HEK293 (cell line): ENCODE results near the gene WNT1.

Source experiments
- FEZF1 ChIP-seq: fragments of 450-650 bp; formaldehyde crosslinking; IDR thresholded peaks from 2 replicates; pipeline ENCODE4 v1.5.1; 2016; ENCODE audit warnings: missing biosample characterization, missing genetic modification characterization
- GFI1B ChIP-seq: fragments of 450-650 bp; formaldehyde crosslinking; IDR thresholded peaks from 2 replicates; pipeline ENCODE4 v1.5.1; 2016; ENCODE audit warnings: missing biosample characterization, missing genetic modification characterization
- GLI4 ChIP-seq: fragments of 450-650 bp; formaldehyde crosslinking; IDR thresholded peaks from 2 replicates; pipeline ENCODE4 v1.5.1; 2016; ENCODE audit warnings: missing biosample characterization, missing genetic modification characterization
- GLIS1 ChIP-seq: fragments of 450-650 bp; formaldehyde crosslinking; IDR thresholded peaks from 2 replicates; pipeline ENCODE4 v1.5.1; 2016; ENCODE audit warnings: missing biosample characterization, missing genetic modification characterization
- GLIS2 ChIP-seq: fragments of 450-650 bp; formaldehyde crosslinking; IDR thresholded peaks from 2 replicates; pipeline ENCODE4 v1.5.1; 2016; ENCODE audit warnings: missing biosample characterization, missing genetic modification characterization
- HOXA7 ChIP-seq: sonication (generic); formaldehyde crosslinking; IDR thresholded peaks from 2 replicates; pipeline ENCODE4 v1.8.1; 2022; ENCODE audit warnings: missing genetic modification reagents, borderline replicate concordance
- KLF1 ChIP-seq: fragments of 450-650 bp; formaldehyde crosslinking; IDR thresholded peaks from 2 replicates; pipeline ENCODE4 v1.5.1; 2016; ENCODE audit warnings: missing biosample characterization, missing genetic modification characterization
- MYNN ChIP-seq: fragments of 450-650 bp; formaldehyde crosslinking; IDR thresholded peaks from 2 replicates; pipeline ENCODE4 v1.5.1; 2016; ENCODE audit warnings: missing biosample characterization, missing genetic modification characterization, borderline replicate concordance
- PRDM1 ChIP-seq: fragments of 450-650 bp; formaldehyde crosslinking; IDR thresholded peaks from 2 replicates; pipeline ENCODE4; 2016; ENCODE audit warnings: missing biosample characterization, missing genetic modification characterization
- REPIN1 ChIP-seq: fragments of 450-650 bp; formaldehyde crosslinking; IDR thresholded peaks from 2 replicates; pipeline ENCODE4 v1.5.1; 2017; ENCODE audit warnings: missing biosample characterization, missing genetic modification characterization, low read depth
- SCRT1 ChIP-seq: fragments of 450-650 bp; formaldehyde crosslinking; IDR thresholded peaks from 2 replicates; pipeline ENCODE4 v1.5.1; 2016; ENCODE audit warnings: missing biosample characterization, missing genetic modification characterization, borderline replicate concordance
- ZBTB17 ChIP-seq: fragments of 450-650 bp; formaldehyde crosslinking; IDR thresholded peaks from 2 replicates; pipeline ENCODE4 v1.5.1; 2016; ENCODE audit warnings: missing biosample characterization, missing genetic modification characterization
- ZFP69B ChIP-seq: fragments of 450-650 bp; formaldehyde crosslinking; IDR thresholded peaks from 2 replicates; pipeline ENCODE4 v1.5.1; 2016; ENCODE audit warnings: missing biosample characterization, missing genetic modification characterization
- ZNF132 ChIP-seq: fragments of 450-650 bp; formaldehyde crosslinking; IDR thresholded peaks from 2 replicates; pipeline ENCODE4 v1.5.1; 2017; ENCODE audit warnings: missing biosample characterization, missing genetic modification characterization, borderline replicate concordance
- ZNF292 ChIP-seq: fragments of 450-650 bp; formaldehyde crosslinking; IDR thresholded peaks from 2 replicates; pipeline ENCODE4 v1.5.1; 2016; ENCODE audit warnings: low read depth, missing biosample characterization, missing genetic modification characterization, borderline replicate concordance
- ZNF416 ChIP-seq: fragments of 450-650 bp; formaldehyde crosslinking; IDR thresholded peaks from 2 replicates; pipeline ENCODE4 v1.5.1; 2016; ENCODE audit warnings: missing biosample characterization, missing genetic modification characterization
- ZNF548 ChIP-seq: fragments of 450-650 bp; formaldehyde crosslinking; IDR thresholded peaks from 2 replicates; pipeline ENCODE4 v1.5.1; 2016; ENCODE audit warnings: missing biosample characterization, missing genetic modification characterization
- ZNF624 ChIP-seq: fragments of 450-650 bp; formaldehyde crosslinking; IDR thresholded peaks from 2 replicates; pipeline ENCODE4 v1.5.1; 2017; ENCODE audit warnings: missing biosample characterization, missing genetic modification characterization
- ZNF658 ChIP-seq: fragments of 450-650 bp; formaldehyde crosslinking; IDR thresholded peaks from 2 replicates; pipeline ENCODE4; 2016; ENCODE audit warnings: missing biosample characterization, missing genetic modification characterization
- ZNF660 ChIP-seq: fragments of 450-650 bp; IDR thresholded peaks from 2 replicates; pipeline ENCODE4 v1.5.1; 2018; ENCODE audit warnings: missing biosample characterization, mild to moderate bottlenecking, missing genetic modification characterization
- ZNF768 ChIP-seq: fragments of 450-650 bp; formaldehyde crosslinking; IDR thresholded peaks from 2 replicates; pipeline ENCODE4 v1.5.1; 2018; ENCODE audit warnings: missing biosample characterization, mild to moderate bottlenecking, missing genetic modification characterization
- ZNF792 ChIP-seq: fragments of 450-650 bp; formaldehyde crosslinking; IDR thresholded peaks from 2 replicates; pipeline ENCODE4 v1.5.1; 2016; ENCODE audit warnings: missing biosample characterization, missing genetic modification characterization
- ZNF837 ChIP-seq: fragments of 450-650 bp; formaldehyde crosslinking; IDR thresholded peaks from 2 replicates; pipeline ENCODE4 v1.5.1; 2016; ENCODE audit warnings: missing biosample characterization, missing genetic modification characterization
- ZSCAN30 ChIP-seq: fragments of 450-650 bp; IDR thresholded peaks from 2 replicates; pipeline ENCODE4 v1.5.1; 2018; ENCODE audit warnings: missing biosample characterization, mild to moderate bottlenecking, missing genetic modification characterization, moderate library complexity
- TF ChIP-seq, protein P1 (sequence below): fragments of 450-650 bp; formaldehyde crosslinking; IDR thresholded peaks from 2 replicates; pipeline ENCODE4 v1.5.1; 2016; ENCODE audit warnings: missing biosample characterization, missing genetic modification characterization
- TF ChIP-seq, protein P2 (sequence below): fragments of 450-650 bp; formaldehyde crosslinking; IDR thresholded peaks from 2 replicates; pipeline ENCODE4 v1.5.1; 2017; ENCODE audit warnings: missing biosample characterization, missing genetic modification characterization
- TF ChIP-seq, protein P3 (sequence below): fragments of 450-650 bp; formaldehyde crosslinking; IDR thresholded peaks from 2 replicates; pipeline ENCODE4 v1.5.1; 2017; ENCODE audit warnings: missing biosample characterization, missing genetic modification characterization
- TF ChIP-seq, protein P4 (sequence below): fragments of 450-650 bp; formaldehyde crosslinking; IDR thresholded peaks from 2 replicates; pipeline ENCODE4; 2016; ENCODE audit warnings: missing biosample characterization, missing genetic modification characterization
- TF ChIP-seq, protein P5 (sequence below): fragments of 450-650 bp; formaldehyde crosslinking; IDR thresholded peaks from 2 replicates; pipeline ENCODE4 v1.5.1; 2016; ENCODE audit warnings: missing biosample characterization, missing genetic modification characterization, low read depth

The WNT1 gene

DNA sequence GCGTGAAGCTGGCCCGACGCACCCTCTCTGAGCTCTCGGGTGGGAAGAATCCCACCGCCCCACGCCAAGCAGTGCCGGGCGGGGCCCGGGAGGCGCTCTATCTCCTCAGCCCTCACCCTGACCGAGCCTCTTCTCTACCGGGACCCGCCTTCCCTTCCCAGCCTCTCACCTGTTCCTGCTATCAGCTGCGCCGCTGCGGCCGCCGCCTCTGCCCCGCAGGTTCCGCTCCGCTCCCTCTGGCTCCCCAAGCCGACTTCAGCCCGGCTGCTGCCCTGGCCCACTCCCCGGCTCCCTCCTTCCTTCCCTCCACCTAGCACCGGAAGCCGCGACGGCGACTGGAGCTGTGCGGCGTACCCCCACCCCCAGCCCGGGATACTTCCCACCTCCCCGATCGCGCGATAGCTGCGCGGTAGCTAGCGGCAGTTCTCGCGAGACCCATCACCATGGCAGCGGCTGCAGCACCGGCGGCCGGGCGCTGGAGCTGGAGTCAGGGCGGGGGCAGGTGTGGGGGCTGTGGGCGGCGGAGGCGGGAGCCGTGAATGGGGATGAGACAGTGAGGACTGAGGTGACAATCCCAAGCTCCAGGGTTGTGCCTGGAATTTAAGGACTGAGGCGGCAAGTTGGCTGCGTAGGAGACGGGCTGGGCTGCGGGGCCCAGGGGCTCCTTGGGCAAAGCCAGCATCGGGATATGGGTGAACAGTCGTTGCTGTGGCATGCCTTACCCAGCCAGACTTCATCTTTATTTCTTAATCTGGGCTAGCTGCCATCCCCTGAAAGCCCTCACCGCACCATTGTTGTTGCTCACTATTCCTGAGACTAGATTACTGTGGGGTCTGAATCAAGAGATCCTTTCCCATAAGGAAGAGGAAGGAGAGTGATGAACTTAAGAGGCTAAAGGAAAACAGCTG, 20.7 kb upstream of the WNT1 start, which contains the start of gene ARF3 (continued):
- TF ChIP-seq FEZF1 (no peak; the same call in 1 of the 2 replicates), MYNN (tag by site-specific recombination) (0 out of 2 replicates have a peak, but pooled peaks have one; percentile 31), ZNF416 (tag by site-specific recombination) (no peak), ZNF658 (tag by site-specific recombination) (no peak), PRDM1 (tag by site-specific recombination) (no peak), GLI4 (tag by site-specific recombination) (no peak), KLF1 (no peak), ZNF768 (no peak), ZNF837 (tag by site-specific recombination) (no peak), ZNF660 (no peak), REPIN1 (0 out of 2 replicates have a peak, but pooled peaks have one; percentile 70), ZNF292 (tag by site-specific recombination) (no peak), GLIS1 (tag by site-specific recombination) (peak; percentile 41), GFI1B (tag by site-specific recombination) (no peak), ZFP69B (0 out of 2 replicates have a peak, but pooled peaks have one; percentile 11), ZNF624 (tag by site-specific recombination) (no peak), ZNF792 (tag by site-specific recombination) (no peak), HOXA7 (CRISPR knock-in tag) (no peak), SCRT1 (tag by site-specific recombination) (no peak), ZBTB17 (peak; percentile 79), GLIS2 (tag by site-specific recombination) (no peak; the same call in 1 of the 2 replicates), ZSCAN30 (tag by site-specific recombination) (no peak; the same call in 1 of the 2 replicates), ZNF548 (peak; percentile 29; the same call in 1 of the 2 replicates), ZNF132 (tag by site-specific recombination) (no peak)
- TF ChIP-seq, protein P1, sequence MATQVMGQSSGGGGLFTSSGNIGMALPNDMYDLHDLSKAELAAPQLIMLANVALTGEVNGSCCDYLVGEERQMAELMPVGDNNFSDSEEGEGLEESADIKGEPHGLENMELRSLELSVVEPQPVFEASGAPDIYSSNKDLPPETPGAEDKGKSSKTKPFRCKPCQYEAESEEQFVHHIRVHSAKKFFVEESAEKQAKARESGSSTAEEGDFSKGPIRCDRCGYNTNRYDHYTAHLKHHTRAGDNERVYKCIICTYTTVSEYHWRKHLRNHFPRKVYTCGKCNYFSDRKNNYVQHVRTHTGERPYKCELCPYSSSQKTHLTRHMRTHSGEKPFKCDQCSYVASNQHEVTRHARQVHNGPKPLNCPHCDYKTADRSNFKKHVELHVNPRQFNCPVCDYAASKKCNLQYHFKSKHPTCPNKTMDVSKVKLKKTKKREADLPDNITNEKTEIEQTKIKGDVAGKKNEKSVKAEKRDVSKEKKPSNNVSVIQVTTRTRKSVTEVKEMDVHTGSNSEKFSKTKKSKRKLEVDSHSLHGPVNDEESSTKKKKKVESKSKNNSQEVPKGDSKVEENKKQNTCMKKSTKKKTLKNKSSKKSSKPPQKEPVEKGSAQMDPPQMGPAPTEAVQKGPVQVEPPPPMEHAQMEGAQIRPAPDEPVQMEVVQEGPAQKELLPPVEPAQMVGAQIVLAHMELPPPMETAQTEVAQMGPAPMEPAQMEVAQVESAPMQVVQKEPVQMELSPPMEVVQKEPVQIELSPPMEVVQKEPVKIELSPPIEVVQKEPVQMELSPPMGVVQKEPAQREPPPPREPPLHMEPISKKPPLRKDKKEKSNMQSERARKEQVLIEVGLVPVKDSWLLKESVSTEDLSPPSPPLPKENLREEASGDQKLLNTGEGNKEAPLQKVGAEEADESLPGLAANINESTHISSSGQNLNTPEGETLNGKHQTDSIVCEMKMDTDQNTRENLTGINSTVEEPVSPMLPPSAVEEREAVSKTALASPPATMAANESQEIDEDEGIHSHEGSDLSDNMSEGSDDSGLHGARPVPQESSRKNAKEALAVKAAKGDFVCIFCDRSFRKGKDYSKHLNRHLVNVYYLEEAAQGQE (tag by site-specific recombination) = no peak
- TF ChIP-seq, protein P2, sequence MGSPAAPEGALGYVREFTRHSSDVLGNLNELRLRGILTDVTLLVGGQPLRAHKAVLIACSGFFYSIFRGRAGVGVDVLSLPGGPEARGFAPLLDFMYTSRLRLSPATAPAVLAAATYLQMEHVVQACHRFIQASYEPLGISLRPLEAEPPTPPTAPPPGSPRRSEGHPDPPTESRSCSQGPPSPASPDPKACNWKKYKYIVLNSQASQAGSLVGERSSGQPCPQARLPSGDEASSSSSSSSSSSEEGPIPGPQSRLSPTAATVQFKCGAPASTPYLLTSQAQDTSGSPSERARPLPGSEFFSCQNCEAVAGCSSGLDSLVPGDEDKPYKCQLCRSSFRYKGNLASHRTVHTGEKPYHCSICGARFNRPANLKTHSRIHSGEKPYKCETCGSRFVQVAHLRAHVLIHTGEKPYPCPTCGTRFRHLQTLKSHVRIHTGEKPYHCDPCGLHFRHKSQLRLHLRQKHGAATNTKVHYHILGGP (tag by site-specific recombination) = no peak
- TF ChIP-seq, protein P3, sequence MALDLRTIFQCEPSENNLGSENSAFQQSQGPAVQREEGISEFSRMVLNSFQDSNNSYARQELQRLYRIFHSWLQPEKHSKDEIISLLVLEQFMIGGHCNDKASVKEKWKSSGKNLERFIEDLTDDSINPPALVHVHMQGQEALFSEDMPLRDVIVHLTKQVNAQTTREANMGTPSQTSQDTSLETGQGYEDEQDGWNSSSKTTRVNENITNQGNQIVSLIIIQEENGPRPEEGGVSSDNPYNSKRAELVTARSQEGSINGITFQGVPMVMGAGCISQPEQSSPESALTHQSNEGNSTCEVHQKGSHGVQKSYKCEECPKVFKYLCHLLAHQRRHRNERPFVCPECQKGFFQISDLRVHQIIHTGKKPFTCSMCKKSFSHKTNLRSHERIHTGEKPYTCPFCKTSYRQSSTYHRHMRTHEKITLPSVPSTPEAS = no peak
- TF ChIP-seq, protein P4, sequence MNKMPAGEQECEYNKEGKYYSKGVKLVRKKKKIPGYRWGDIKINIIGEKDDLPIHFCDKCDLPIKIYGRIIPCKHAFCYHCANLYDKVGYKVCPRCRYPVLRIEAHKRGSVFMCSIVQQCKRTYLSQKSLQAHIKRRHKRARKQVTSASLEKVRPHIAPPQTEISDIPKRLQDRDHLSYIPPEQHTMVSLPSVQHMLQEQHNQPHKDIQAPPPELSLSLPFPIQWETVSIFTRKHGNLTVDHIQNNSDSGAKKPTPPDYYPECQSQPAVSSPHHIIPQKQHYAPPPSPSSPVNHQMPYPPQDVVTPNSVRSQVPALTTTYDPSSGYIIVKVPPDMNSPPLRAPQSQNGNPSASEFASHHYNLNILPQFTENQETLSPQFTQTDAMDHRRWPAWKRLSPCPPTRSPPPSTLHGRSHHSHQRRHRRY (tag by site-specific recombination) = no peak
- TF ChIP-seq, protein P5, sequence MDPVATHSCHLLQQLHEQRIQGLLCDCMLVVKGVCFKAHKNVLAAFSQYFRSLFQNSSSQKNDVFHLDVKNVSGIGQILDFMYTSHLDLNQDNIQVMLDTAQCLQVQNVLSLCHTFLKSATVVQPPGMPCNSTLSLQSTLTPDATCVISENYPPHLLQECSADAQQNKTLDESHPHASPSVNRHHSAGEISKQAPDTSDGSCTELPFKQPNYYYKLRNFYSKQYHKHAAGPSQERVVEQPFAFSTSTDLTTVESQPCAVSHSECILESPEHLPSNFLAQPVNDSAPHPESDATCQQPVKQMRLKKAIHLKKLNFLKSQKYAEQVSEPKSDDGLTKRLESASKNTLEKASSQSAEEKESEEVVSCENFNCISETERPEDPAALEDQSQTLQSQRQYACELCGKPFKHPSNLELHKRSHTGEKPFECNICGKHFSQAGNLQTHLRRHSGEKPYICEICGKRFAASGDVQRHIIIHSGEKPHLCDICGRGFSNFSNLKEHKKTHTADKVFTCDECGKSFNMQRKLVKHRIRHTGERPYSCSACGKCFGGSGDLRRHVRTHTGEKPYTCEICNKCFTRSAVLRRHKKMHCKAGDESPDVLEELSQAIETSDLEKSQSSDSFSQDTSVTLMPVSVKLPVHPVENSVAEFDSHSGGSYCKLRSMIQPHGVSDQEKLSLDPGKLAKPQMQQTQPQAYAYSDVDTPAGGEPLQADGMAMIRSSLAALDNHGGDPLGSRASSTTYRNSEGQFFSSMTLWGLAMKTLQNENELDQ (tag by site-specific recombination) = no peak
